Measurements from ENCODE around the gene SEPTIN10. TPM values are rescaled to one million over a fixed set of nuclear protein-coding genes. Genes with fewer than 3 reads are reported as not detected.

SEPTIN10 gene
- total RNA-seq, 2 donors from 2014 or later: 44.9 to 46.5 TPM

DNA sequence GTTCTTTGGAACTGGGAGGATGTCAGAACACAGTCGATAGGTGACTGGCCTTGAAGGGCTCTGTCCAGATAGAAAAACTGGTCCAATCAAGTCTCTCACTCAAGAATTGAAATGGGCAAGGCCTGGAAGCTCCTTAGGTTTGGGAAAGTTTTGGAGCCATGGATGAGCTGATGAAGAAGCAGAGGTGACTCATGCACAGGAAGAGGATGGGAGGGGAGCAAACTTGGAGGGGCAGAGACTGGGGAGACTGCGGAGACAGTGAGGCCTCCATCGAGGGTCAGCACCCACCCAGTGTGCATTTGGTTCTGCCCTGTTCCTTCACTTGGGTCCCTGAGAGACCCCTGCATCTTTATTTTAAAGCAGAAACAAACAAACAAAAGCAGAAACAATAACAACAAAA lies 41.5 kb upstream of the SEPTIN10 start:
- no peak overlapping the region for H3K27ac ChIP-seq
- H3K27me3 ChIP-seq: no peaks in the 10 kb centered on the region
- intact Hi-C loops (cut with DNase I): no loop called here
- no peaks in the 10 kb centered on the region for H3K36me3 ChIP-seq (replicated peaks in 1 of 2; ENCODE audit: insufficient read depth in 1 of 2, low read depth in 2 of 2)
- no peak overlapping the region for H3K4me3 ChIP-seq
- H3K9me3 ChIP-seq: no peaks in the 10 kb centered on the region
- ATAC-seq: no peak
- WGBS, 2 donors: 73 to 81% methylated on average over 3 of the region's 3 CpGs
- TF ChIP-seq, protein P1, sequence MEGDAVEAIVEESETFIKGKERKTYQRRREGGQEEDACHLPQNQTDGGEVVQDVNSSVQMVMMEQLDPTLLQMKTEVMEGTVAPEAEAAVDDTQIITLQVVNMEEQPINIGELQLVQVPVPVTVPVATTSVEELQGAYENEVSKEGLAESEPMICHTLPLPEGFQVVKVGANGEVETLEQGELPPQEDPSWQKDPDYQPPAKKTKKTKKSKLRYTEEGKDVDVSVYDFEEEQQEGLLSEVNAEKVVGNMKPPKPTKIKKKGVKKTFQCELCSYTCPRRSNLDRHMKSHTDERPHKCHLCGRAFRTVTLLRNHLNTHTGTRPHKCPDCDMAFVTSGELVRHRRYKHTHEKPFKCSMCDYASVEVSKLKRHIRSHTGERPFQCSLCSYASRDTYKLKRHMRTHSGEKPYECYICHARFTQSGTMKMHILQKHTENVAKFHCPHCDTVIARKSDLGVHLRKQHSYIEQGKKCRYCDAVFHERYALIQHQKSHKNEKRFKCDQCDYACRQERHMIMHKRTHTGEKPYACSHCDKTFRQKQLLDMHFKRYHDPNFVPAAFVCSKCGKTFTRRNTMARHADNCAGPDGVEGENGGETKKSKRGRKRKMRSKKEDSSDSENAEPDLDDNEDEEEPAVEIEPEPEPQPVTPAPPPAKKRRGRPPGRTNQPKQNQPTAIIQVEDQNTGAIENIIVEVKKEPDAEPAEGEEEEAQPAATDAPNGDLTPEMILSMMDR (IDR thresholded peaks at IDR 0.05): no peak
- no peaks in the 10 kb centered on the region for H3K4me1 ChIP-seq
- DNase-seq: no peak

DNA sequence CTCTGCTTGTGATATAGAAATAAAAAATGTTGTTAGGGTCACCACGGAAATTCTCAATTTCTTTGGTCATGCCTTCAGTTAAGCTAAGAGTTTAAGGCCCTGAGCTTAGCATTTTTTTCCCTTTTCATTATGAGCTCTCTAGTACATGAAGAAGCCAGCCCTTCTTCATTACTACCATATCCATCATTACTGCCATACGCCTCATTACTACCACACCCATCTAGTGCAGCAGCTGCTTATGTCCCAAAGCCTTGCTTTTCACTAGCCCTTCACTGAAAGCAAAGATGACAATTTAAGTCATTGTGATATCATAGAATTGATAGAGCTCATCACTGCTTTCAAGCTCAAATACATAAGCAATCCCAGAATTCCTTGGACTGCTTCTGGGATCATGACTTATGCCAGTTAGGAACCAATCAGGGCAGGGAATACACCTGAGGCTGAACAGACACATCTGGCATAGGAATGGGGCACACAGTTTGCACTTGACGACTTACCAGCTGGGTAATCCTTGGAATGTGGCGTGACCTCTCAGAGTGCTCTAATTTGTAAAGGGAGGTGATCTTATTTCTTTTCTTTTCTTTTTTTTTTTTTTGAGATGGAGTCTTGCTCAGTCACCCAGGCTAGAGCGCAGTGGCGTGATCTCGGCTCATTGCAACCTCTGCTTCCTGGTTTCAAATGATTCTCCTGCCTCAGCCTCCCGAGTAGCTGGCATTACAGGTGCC lies 40.7 kb upstream of the SEPTIN10 start:
- 95 to 98% methylated on average over 8 of the region's 8 CpGs for WGBS, 2 donors
- no peaks in the 10 kb centered on the region for H3K36me3 ChIP-seq (replicated peaks in 1 of 2; ENCODE audit: insufficient read depth in 1 of 2, low read depth in 2 of 2)
- no peaks in the 10 kb centered on the region for H3K27me3 ChIP-seq
- H3K4me1 ChIP-seq: no peaks in the 10 kb centered on the region
- ATAC-seq (no peak), DNase-seq (no peak)
- no peak overlapping the region for H3K4me3 ChIP-seq
- H3K27ac ChIP-seq: no peak overlapping the region
- intact Hi-C loops (cut with DNase I): no loop called here
- H3K9me3 ChIP-seq: no peaks in the 10 kb centered on the region
- TF ChIP-seq, protein P1 (IDR thresholded peaks at IDR 0.05): no peak
- no peak for TF ChIP-seq POLR2A (IDR thresholded peaks at IDR 0.05)

- Histone ChIP-seq H3K27ac (no peak overlapping the region), H3K4me1 (peaks cover 8% of the 10 kb centered on the region), H3K9me3 (no peaks in the 10 kb centered on the region), H3K36me3 (replicated peaks in 1 of 2; ENCODE audit: insufficient read depth in 1 of 2, low read depth in 2 of 2) (no peaks in the 10 kb centered on the region), H3K27me3 (no peaks in the 10 kb centered on the region), H3K4me3 (no peak overlapping the region)
- intact Hi-C loops (cut with DNase I): no loop called here
- 72 to 77% methylated on average over 14 of the region's 14 CpGs for WGBS, 2 donors
- no peak for DNase-seq
- ATAC-seq: no peak
- TF ChIP-seq POLR2A (IDR thresholded peaks at IDR 0.05): no peak
- TF ChIP-seq, protein P1 (IDR thresholded peaks at IDR 0.05): no peak
Observed at GRCh38 chr2:109649736-109650695, 36.2 kb upstream of the SEPTIN10 start.

DNA sequence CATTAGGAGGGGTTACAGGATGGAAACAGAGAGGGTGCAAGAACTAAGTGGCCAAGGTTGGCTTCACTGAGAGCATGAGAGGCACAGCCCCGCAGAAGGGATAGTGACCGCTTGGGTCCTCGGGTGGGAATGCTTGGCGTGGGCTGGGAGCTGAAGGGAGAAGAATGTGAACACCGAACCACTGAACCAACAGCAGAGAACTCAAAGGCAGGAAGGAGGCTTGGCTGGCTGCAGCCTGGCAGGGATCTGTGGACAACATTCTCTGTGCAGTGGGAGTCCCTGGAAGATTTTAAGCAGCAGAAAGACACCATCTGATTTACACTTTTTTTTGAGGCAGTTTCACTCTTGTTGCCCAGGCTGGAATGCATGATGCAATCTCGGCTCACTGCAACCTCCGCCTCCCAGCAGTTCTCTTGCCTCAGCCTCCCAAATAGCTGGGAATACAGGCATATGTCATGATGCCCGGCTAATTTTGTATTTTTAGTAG lies 34.3 kb upstream of the SEPTIN10 start:
- Histone ChIP-seq H3K9me3 (no peaks in the 10 kb centered on the region), H3K27ac (no peak overlapping the region), H3K36me3 (replicated peaks in 1 of 2; ENCODE audit: insufficient read depth in 1 of 2, low read depth in 2 of 2) (no peaks in the 10 kb centered on the region), H3K4me3 (no peak overlapping the region), H3K27me3 (no peaks in the 10 kb centered on the region), H3K4me1 (peaks cover 27% of the 10 kb centered on the region)
- intact Hi-C loops (cut with DNase I): no loop called here
- ATAC-seq (no peak), DNase-seq (no peak)
- TF ChIP-seq, protein P1 (IDR thresholded peaks at IDR 0.05): no peak
- TF ChIP-seq POLR2A (IDR thresholded peaks at IDR 0.05): no peak
- 85 to 96% methylated on average over 8 of the region's 8 CpGs for WGBS, 2 donors

Measured in body of pancreas (tissue), 4 donors.